Psoas muscle (tissue), 8 donors: ENCODE data around the gene HIRIP3. TPM values are rescaled to one million over a fixed set of nuclear protein-coding genes. Genes with fewer than 3 reads are reported as not detected.

Source experiments
- ATAC-seq, 4 donors: fragments of 200-7000 bp; cut with Tn5 transposase; one replicate each; pipeline ENCODE4 v1.9.1; 2020; ENCODE audit warnings: moderate library complexity in 3 of 4, mild to moderate bottlenecking in 2 of 4
- DNase-seq, 2 donors: peaks; one replicate each; pipeline ENCODE4 v3.0.0-alpha.2; 2020
- H3K27ac ChIP-seq: fragments of 200-600 bp; one replicate; pipeline ENCODE4 v1.8.0; 2022
- H3K27me3 ChIP-seq, 3 donors: fragments of 200-600 bp in 1 of 3; one replicate each; pipeline versions ENCODE4 v1.6.1 to v1.8.0; 2013 to 2022; ENCODE audit warnings: low read length in 2 of 3, mild to moderate bottlenecking in 2 of 3, moderate library complexity in 1 of 3; ENCODE audit not compliant: insufficient read depth in 3 of 3
- H3K36me3 ChIP-seq, 2 donors: fragments of 200-600 bp in 1 of 2; one replicate each; pipeline versions ENCODE4 v1.6.1 to v1.8.0; 2013 to 2022; ENCODE audit warnings: low read depth in 1 of 2, mild to moderate bottlenecking in 1 of 2, moderate library complexity in 1 of 2; ENCODE audit not compliant: insufficient read depth in 1 of 2
- H3K4me1 ChIP-seq: fragments of 200-600 bp; one replicate; pipeline ENCODE4 v1.8.0; 2022
- H3K4me3 ChIP-seq: fragments of 200-600 bp; one replicate; pipeline ENCODE4 v1.8.0; 2022; ENCODE audit warnings: mild to moderate bottlenecking
- H3K9me3 ChIP-seq: fragments of 200-600 bp; one replicate; pipeline ENCODE4 v1.8.0; 2022
- WGBS, 3 donors: extraction: QIAGEN DNeasy Blood & Tissue Kit; methylation state at CpG; one replicate each; pipeline versions ENCODE4 v1.1.6 to v1.1.7; 2013; 5-methylcytosine and 5-hydroxymethylcytosine counted together
- intact Hi-C, 2 donors: fragments of 100-400 bp; cut with DNase I; formaldehyde crosslinking; loops; one replicate each; pipeline versions ENCODE4 v1.11.0 to v1.14.2; 2022
- polyA plus RNA-seq, 3 donors: library from polyadenylated mRNA; stranded (reverse); fragments of 200-250 nt; gene quantifications; one replicate each; pipeline ENCODE4 v1.2.3, GENCODE V29; 2013
- total RNA-seq, 4 donors: library from RNA; stranded (reverse); fragmentation: NEBNext Ultra II Directional in 2 of 4; extraction: Animal tissue kit (Norgen Biotek cat#: 25700) in 2 of 4; gene quantifications; one replicate each; pipeline versions ENCODE4 v1.2.1 to v1.2.4, GENCODE V29; 2021 to 2023
- TF ChIP-seq, protein P1 (sequence below): fragments of 200-600 bp; IDR thresholded peaks from one replicate; pipeline ENCODE4 v1.8.0; 2022; ENCODE audit warnings: antibody characterized with exemption
- donor health status: healthy with polysubstance abuse.
- donor health status: DM: no; HTN: no; CAD: no; lungs with moderate emphysema.
- donor health status: Bipolar disorder and iron deficiency.
- donor health status: healthy.
- donor health status: DM: yes; HTN: yes; CAD: no.
- donor health status: DM: no; HTN: no; CAD: no.
- donor health status: DM: no; HTN: no; CAD: no.
- donor health status: DM: yes; HTN: yes; CAD: no.

The HIRIP3 gene
- total and polyA plus RNA-seq, 7 donors: 18.5 to 62.5 (median 21.6) TPM

DNA sequence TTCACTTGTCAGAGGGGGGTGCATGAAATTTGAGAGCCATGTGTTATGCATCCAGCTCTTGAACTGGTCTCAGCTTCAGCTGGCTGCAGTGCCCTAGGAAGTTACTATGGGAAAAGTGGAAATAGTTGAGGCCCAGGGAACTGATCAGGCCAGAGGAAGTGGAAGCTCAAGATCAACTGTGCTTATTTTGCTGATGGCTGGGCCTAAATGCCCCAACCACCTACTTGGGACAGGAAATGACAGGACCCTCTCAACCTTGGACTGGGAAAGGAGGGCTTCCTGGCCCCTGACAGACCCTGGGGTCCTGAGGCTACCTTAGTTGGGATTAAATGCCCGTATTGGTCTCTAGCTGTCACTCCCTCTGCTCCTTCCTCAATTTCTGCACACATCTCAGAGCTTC, 22.9 kb downstream of the HIRIP3 start:
- Histone ChIP-seq H3K27me3 (no peaks in the 10 kb centered on the region), H3K36me3 (peaks cover 6 to 38% of the 10 kb centered on the region in 2 donors), H3K4me3 (no peak overlapping the region), H3K9me3 (no peaks in the 10 kb centered on the region), H3K4me1 (peaks cover 25% of the 10 kb centered on the region), H3K27ac (no peak overlapping the region)
- intact Hi-C loops: loop anchor here in 1 of 2 donors (5.0 to 10.0 kb wide), 3 partner anchors 45 to 1752 kb away; partner anchors contain the start of genes CDIPT and KCTD13
- TF ChIP-seq, protein P1, sequence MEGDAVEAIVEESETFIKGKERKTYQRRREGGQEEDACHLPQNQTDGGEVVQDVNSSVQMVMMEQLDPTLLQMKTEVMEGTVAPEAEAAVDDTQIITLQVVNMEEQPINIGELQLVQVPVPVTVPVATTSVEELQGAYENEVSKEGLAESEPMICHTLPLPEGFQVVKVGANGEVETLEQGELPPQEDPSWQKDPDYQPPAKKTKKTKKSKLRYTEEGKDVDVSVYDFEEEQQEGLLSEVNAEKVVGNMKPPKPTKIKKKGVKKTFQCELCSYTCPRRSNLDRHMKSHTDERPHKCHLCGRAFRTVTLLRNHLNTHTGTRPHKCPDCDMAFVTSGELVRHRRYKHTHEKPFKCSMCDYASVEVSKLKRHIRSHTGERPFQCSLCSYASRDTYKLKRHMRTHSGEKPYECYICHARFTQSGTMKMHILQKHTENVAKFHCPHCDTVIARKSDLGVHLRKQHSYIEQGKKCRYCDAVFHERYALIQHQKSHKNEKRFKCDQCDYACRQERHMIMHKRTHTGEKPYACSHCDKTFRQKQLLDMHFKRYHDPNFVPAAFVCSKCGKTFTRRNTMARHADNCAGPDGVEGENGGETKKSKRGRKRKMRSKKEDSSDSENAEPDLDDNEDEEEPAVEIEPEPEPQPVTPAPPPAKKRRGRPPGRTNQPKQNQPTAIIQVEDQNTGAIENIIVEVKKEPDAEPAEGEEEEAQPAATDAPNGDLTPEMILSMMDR: no peak
- DNase-seq (no peak), ATAC-seq (no peak)
- 85 to 100% (median 94%) methylated on average over 1 of the region's 1 CpG for WGBS, 3 donors

DNA sequence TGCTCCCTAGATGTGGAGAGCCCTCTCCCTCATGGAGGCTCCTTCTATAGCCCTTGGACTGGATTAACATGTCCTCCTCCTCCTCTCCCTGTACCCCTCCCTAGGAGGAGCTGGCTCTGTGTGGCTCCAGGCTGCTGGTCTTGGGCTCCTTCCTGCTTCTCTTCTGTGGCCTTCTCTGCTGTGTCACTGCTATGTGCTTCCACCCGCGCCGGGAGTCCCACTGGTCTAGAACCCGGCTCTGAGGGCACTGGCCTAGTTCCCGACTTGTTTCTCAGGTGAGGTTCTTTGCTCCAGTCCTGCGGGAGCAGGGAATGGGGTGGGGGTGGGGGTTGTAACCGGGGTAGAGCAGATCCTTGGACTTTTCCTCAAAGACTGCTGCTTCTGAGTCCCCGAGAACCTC, 24.1 kb downstream of the HIRIP3 start:
- ATAC-seq (no peak), DNase-seq (no peak)
- Histone ChIP-seq H3K4me3 (no peak overlapping the region), H3K4me1 (peaks cover 20% of the 10 kb centered on the region), H3K27ac (no peak overlapping the region), H3K27me3 (no peaks in the 10 kb centered on the region), H3K9me3 (no peaks in the 10 kb centered on the region), H3K36me3 (peaks cover 6 to 43% of the 10 kb centered on the region in 2 donors)
- 87 to 95% (median 91%) methylated on average over 8 of the region's 8 CpGs for WGBS, 3 donors
- intact Hi-C loops: loop anchor here in 1 of 2 donors (5.0 to 10.0 kb wide), 3 partner anchors 44 to 1753 kb away; partner anchors contain the start of genes CDIPT and KCTD13
- TF ChIP-seq, protein P1: no peak

DNA sequence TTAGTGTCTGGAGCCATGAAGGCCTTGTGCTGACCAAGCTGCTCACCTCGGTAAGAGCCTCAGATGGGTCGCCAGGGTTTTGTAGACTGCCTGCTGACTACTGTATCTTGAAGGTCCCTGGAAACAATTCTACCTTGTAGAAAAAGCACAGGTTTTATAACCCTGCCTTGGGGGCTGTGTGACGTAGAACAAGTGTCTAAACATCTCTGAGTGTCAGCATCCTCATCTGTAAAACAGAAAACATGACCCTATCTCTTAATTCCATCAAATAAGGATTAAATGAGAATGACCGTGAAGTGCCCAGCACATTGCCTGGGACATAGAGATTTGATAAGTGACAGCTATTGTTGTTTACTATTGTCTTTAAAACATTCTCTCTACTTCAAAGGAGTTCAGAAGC, 27.2 kb downstream of the HIRIP3 start:
- TF ChIP-seq, protein P1: no peak
- Histone ChIP-seq H3K4me3 (no peak overlapping the region), H3K27me3 (no peaks in the 10 kb centered on the region), H3K4me1 (peaks cover 2% of the 10 kb centered on the region), H3K27ac (no peak overlapping the region), H3K36me3 (peaks cover 6 to 52% of the 10 kb centered on the region in 2 donors), H3K9me3 (no peaks in the 10 kb centered on the region)
- intact Hi-C loops: no loop called here
- ATAC-seq (no peak), DNase-seq (no peak)
- 88 to 95% (median 89%) methylated on average over 4 of the region's 4 CpGs for whole genome bisulfite sequencing, 3 donors

DNA sequence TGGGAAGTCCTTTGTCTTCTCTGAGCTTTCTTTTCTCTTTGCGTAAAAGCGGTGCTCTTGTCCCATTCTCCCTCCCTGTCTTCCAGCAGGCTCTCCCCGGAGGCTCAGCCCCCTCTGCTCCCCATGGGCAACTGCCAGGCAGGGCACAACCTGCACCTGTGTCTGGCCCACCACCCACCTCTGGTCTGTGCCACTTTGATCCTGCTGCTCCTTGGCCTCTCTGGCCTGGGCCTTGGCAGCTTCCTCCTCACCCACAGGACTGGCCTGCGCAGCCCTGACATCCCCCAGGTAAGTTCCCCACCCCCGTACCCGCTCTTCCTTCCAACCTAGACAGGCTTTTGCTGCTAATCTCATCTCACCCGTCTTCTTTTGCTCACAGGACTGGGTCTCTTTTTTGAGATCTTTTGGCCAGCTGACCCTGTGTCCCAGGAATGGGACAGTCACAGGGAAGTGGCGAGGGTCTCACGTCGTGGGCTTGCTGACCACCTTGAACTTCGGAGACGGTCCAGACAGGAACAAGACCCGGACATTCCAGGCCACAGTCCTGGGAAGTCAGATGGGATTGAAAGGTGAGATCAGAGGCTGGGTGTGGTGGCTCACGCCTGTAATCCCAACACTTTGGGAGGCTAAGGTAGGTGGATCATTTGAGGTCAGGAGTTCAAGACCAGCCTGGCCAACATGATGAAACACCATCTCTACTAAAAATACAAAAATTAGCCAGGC, 32.2 kb downstream of the HIRIP3 start:
- TF ChIP-seq, protein P1: no peak
- Histone ChIP-seq H3K4me1 (no peaks in the 10 kb centered on the region), H3K9me3 (no peaks in the 10 kb centered on the region), H3K4me3 (peak overlapping the region; percentile 75), H3K27me3 (no peaks in the 10 kb centered on the region), H3K27ac (peak overlapping the region; percentile 83), H3K36me3 (peaks cover under 1 to 21% of the 10 kb centered on the region in 2 donors)
- DNase-seq: no peak
- no peak for ATAC-seq
- intact Hi-C loops: loop anchor here in 1 of 2 donors (5.0 kb wide), 1 partner anchor 36 kb away; the partner anchor contains the start of gene KCTD13
- 80 to 85% (median 82%) methylated on average over 14 of the region's 14 CpGs for WGBS, 3 donors
